Fibroblast of gingiva (primary cell): ENCODE results near the gene ZRANB3.
A peak's percentile ranks its signal among the peaks of the same experiment; 100 is the strongest.
"Not testable (repeated sequence)": the region's sequence is repeated elsewhere in the genome, so short reads cannot be mapped to it uniquely, and the experiment has no call there.

Experiments
- DNase-seq: peaks from one replicate; pipeline ENCODE4 v3.0.0-alpha.2; 2011; ENCODE audit warnings: low read depth

ZRANB3 gene

GRCh38 chr2:135485441-135485840, 45.6 kb downstream of the ZRANB3 start:
- no peak for DNase-seq

- DNase-seq: no peak
These were observed 55.9 kb downstream of the ZRANB3 start for GRCh38 chr2:135475128-135475527.

- DNase-seq: peak; percentile 17
These were observed 57.5 kb downstream of the ZRANB3 start for GRCh38 chr2:135473567-135473966.

- no peak for DNase-seq
These were observed 59.9 kb downstream of the ZRANB3 start for GRCh38 chr2:135471106-135471505.

GRCh38 chr2:135457279-135457678, 73.7 kb downstream of the ZRANB3 start:
- no peak for DNase-seq

- DNase-seq: no peak
These were observed 74.2 kb downstream of the ZRANB3 start for GRCh38 chr2:135456835-135457234.

- no peak for DNase-seq
These were observed 74.6 kb downstream of the ZRANB3 start for GRCh38 chr2:135456431-135456830.

DNA sequence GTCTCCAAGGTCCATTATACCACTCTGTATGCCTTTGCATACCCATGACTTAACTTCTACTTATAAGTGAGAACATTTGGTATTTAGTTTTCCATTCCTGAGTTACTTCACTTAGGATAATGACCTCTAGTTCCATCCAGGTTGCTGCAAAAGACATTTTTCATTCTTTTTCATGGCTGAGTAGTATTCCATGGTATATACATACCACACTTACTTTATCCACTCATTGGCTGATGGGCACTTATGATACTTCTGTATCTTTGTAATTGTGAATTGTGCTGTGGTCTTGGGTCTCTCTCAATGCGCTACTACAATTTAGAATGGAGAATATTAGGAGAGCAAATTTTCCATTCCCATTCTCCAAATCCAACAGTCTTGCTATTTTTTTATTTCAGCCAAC, 76.4 kb downstream of the ZRANB3 start:
- no peak for DNase-seq

GRCh38 chr2:135453027-135453426, 78.0 kb downstream of the ZRANB3 start:
- DNase-seq: not testable (repeated sequence)

- no peak for DNase-seq
These were observed 79.1 kb downstream of the ZRANB3 start for GRCh38 chr2:135451966-135452365.

- not testable (repeated sequence) for DNase-seq
These were observed 88.0 kb downstream of the ZRANB3 start for GRCh38 chr2:135443013-135443412.

DNA sequence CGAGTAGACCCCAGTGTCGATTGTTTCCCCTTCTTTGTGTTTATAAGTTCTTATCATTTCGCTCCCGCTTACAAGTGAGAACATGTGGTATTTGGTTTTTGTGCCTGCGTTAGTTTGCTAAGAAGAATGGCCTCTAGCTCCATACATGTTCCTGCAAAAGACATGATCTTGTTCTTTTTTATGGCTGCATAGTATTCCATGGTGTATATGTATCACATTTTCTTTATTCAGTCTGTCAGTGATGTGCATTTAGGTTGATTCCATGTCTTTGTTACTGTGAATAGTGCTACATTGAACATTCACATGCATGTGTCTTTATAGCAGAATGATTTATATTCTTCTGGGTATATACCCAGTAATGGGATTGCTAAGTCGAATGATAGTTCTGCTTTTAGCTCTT, 95.9 kb downstream of the ZRANB3 start:
- DNase-seq: not testable (repeated sequence)

DNA sequence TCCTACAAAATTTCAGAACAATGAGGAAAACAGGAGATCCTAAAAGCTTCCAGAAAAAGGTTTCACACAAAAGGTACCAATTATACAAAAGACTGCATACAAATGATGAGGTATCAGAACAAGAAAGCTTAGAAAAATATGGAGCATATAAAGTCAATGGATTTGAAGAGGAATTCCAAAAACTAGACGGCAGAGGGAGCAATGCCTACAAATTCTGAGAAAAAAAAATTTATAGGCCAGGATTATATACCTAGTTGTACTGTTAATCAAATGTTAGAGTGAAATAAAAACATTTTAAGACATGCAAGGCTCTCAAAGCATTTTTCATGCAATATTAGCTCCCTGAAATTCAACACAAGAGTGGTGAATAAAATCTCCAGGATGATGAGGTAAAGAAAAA, 106.2 kb downstream of the ZRANB3 start:
- DNase-seq: no peak

DNA sequence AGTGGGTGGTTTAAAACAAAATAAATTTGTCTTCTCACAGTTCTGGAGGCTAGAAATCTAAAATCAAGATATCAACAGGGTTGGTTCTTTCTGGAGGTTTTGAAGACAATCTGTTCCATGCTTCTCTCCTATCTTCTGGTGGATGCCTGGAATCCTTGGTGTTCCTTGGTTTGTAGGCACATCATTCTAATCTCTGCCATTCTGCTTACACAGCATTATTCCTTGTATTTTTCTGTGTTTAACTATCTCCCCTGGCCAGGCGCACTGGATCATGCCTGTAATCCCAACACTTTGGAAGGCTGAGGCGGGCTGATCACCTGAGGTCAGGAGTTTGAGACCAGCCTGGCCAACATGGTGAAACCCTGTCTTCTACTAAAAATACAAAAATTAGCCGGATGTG, 108.1 kb downstream of the ZRANB3 start:
- DNase-seq: no peak

DNA sequence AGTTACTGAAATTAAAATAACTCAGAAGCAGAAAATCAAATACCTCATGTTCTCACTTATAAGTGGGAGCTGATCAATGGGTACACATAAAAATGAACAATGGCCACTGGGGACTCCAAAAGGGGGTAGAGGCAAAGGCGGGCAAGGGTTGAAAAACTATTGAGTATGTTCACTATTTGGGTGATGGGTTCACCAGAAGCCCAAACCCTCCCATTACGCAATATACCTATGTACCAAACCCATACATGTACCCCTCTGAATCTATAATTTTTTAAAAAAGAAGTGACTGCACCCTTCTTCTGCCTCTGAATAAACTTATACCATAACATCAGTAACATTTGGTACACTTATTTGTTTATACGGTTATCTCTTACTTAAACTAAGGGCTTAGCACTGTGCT, 119.4 kb downstream of the ZRANB3 start:
- no peak for DNase-seq

- no peak for DNase-seq
These were observed 121.6 kb downstream of the ZRANB3 start for GRCh38 chr2:135409436-135409835.

- not testable (repeated sequence) for DNase-seq
These were observed 134.8 kb downstream of the ZRANB3 start for GRCh38 chr2:135396259-135396658.

DNA sequence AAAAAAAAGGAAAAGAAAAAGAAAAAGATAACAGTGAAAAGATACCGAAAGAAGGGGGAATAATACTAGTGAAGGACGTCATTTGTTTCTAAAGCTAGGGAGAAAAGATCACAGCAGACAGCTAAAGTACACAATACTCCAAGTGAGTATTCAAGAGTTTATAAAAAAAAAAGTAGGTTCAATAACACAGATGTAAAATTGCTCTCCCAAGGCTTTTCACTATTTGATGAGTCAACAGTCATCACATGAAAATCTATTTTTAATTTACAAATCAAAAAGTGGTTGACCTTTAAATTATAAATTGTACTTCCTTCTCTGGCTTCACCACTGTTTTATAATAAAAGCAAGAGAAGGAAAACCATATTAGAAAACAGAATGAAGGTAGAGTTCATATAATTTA, 144.0 kb downstream of the ZRANB3 start:
- DNase-seq: peak; percentile 15

DNA sequence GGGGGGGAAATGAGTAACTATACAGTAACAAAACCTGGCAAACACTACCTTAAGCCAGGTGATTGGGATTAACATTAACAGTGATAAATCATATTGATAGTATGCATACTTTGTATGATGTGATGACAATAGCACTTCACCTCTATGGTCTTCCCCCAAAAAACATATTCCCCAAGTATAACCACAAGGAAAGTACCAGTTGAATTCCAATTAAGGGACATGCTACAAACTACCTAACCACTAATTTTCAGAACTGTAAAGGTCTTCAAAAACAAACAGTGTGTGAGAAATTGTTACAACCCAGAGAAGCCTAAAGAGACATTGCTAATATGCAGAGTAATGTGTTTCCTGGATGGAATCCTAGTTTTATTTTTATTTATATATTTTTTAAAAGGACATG, 152.4 kb downstream of the ZRANB3 start:
- no peak for DNase-seq

- DNase-seq: no peak
These were observed 157.3 kb downstream of the ZRANB3 start for GRCh38 chr2:135373702-135374101.

GRCh38 chr2:135349941-135350340, 181.1 kb downstream of the ZRANB3 start:
- DNase-seq: no peak

- not testable (repeated sequence) for DNase-seq
These were observed 182.8 kb downstream of the ZRANB3 start for GRCh38 chr2:135348096-135348704.

DNA sequence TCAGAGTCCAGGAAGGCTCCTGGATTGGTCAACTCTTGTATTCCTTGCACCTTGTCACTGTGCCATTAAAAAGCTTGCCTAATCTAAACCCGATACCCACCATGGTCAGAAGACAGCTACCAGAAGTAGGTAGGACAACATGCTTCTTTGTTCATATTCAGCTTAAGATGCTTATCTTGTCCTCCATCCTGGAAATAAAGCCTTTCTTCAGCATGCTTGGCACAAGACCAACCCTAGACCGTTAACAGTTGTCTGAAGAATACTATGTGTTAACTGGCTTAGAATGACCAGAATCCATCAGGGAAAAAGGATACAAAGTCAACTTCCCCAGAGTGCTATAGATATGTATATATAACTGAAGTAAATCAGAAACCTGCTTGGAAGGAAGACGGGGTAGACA, 193.9 kb downstream of the ZRANB3 start:
- DNase-seq: no peak

GRCh38 chr2:135335256-135335655, 195.8 kb downstream of the ZRANB3 start:
- no peak for DNase-seq

DNA sequence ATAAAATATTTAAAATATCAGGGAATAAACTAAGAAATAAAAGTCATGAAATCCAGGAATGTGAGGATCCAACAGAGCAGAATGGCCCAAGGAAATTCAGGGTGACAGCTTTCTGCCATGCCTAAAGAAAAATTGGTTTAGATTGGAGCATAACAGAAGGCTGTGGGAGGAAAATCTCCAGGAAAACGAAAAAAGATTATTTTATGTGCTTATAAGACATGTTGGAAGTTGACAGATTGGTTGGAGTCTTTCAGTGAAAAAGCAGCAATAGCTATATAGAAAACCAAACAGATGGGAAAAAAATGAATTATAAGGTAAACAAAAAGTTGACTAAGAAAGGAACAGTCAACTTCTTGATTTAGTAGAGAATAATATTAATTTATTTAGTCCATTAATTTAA, 203.9 kb downstream of the ZRANB3 start:
- no peak for DNase-seq
